Measurements from ENCODE around the gene SH3RF3.
"Not testable (repeated sequence)": the region's sequence is repeated elsewhere in the genome, so short reads cannot be mapped to it uniquely, and the experiment has no call there.

The SH3RF3 gene

DNA sequence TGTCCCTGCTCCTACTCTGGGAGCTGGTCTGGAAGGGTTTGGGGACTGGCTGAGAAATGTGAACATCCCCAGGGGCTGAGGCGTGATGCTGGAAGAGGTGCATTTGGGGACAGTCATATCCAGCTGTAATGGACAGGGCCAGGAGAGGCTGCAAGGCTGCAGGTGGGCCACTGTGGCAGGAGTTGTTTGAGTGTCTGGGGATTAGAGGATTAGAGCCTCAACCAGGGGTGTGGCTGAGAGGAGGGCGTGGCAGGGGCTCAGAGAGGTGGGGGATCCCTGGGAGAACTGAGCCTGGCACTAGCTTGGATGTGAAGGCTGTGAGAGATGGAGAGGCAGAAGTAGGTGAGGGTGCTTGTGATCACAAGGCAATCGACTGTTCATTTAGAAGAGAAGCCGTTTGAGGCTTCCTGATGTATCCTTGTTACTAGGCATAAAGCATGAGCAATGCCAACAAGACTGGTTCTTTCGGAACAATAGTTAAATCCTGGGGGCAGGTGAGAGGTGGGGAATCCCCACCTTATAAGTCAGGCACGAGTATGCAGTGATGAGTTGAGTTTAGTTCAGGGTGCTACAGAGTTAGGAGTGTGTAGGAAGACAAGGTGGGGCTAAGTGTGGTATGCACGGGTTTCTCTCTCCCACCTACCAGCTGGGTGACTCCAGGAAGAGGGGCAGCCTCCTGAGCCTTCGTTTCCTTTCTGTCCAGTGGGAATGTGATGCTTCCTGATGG is 31.9 kb downstream of the SH3RF3 start:
- DNase-seq = no peak

GRCh38 chr2:109162367-109162766 is 33.4 kb downstream of the SH3RF3 start:
- not testable (repeated sequence) for DNase-seq

- no peak for DNase-seq
These were observed 34.0 kb downstream of the SH3RF3 start for GRCh38 chr2:109162999-109163398.

DNA sequence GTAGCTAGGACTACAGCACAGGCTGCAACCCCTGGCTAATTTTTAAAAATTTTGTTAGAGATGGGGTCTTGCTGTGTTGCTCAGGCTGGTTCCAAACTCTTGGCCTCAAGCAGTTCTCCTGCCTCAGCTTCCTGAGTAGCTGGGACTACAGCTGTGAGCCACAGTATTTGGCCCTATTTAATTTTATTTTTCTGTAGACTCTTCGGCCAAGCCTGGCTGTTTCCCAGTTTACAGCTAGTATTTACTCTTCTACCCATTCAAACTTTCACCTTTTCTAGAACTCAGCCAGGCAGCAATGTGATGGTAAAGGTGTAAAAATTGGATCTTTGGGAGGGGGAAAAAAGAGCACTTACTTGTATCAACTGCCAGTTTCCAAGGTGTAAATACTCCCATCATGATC is 35.3 kb downstream of the SH3RF3 start:
- DNase-seq = no peak

GRCh38 chr2:109164739-109165221 is 35.8 kb downstream of the SH3RF3 start:
- DNase-seq = no peak

GRCh38 chr2:109166811-109167210 is 37.8 kb downstream of the SH3RF3 start:
- DNase-seq = no peak

DNA sequence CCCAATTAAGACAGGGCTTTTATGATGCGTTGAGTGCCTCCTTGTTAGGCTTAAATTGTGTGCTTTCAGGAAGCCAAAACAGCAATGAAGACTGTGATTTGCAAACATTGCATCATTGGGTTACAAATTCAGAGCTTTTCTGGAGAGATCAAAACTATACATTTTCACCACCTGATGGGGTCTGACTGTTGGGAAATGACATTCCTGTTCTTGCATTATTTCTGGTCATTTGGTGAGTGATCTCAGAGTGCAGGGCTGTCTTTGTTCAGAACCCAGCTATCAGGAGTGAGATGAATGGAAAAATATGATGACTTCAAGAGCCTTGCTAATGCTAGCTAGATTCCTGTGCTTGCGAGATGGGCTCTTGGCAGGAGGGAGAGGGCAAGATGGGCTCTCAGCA is 39.1 kb downstream of the SH3RF3 start:
- DNase-seq = no peak

- no peak for DNase-seq
These were observed 39.7 kb downstream of the SH3RF3 start for GRCh38 chr2:109168716-109169115.

DNA sequence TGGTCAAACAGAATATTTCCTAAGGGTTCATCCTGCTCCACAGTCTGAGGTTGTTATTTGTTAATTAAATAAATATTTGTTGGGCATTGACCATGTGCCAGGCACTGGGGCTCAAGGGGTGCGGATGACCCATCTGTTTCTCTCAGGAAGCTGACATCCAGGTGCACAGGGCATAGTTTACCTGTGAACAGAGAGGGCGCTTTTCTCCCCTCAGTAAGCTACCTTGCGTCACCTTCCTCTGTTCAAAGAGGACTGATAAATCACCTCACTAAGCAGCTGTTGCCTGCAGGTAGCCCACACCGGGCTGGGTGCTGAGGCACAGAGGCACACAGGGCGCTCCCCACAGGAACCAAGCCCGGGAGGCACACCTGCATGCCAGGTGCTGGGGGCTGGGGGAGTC is 41.6 kb downstream of the SH3RF3 start:
- DNase-seq = no peak

DNA sequence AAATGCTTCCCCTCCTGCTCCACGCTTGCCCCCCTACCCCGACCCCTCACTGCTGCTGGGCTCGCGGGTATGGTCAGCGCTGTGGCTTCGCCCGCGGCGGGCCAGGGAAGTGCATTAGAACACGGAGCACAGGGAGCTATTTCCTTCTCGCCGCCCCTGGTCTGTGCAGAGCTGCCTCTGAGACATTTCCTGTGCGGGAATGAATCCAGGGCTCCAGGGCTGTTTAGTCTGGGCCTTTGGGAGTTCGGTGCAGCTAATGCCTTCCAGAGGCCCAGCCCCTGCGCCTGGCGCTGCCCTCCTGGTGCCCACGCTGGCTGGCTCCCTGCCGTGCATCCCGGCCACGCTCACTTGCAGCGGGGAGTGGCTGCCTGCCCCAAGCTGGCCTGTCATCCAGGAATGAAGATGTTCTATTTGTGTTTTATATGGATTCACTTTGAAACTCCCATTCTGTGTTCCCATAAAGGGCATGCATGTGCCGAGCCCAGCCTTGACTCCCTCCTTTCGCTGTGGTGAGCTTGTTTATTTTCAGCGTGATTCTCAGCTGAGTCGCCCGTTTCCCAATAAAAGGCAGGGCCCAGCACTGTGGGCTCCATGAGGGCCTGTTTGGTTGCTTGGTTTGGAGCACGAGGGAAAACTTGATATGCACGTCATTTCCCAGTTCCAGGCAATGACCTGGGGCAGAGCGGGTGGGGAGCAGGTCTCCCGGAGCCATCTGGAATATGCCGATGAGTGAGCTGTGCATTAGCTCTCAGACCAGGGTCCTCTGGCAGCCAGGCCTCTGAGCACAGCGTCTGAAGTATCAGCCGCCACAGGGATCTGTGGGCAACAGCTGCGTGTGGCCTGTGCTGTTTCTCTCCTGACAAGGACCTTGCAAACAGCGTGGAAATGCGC is 42.7 kb downstream of the SH3RF3 start:
- DNase-seq = no peak

GRCh38 chr2:109172556-109173105 is 43.6 kb downstream of the SH3RF3 start:
- no peak for DNase-seq

DNA sequence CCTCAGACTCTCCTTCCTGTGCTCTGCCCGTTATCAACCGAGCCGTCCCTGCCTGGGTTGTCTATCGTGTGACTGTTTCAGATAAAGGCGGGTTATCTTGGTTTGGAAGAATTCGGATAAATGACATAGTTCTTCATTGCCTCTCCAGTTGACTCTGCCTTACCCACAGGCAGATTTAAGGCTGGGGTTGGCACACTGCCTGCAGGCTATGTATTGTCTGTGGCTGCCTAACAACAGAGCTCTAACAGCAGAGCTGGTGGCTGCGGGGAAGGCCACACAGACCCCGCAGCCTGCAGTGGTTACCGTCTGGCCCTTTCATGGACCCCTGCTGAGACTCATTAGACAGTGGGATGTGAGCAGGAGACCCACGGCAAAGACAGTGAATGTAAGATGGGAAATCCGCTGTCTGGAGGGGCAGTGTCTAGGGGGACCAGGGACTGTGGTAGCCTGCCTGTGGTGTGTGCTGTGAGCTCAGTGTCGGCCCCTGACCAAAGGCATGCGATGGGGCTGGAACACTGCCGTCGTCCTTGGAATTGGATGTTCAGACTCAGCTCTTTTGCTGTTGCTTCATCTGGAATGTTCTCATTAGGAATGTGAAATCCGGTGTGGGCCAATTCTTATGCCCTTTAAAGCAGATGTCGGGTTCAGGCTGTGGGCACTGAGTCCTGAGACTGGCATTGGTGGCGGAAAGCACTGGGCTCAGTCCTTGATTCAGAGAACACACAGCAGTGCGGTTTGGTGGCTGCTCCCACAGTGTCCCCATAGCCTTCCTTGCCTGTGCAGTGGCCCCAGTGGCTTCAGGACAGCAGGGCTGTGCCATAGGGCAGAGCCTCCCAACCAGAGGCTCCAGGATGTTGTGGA is 44.5 kb downstream of the SH3RF3 start:
- DNase-seq = peak; percentile 91

GRCh38 chr2:109174214-109174613 is 45.2 kb downstream of the SH3RF3 start:
- no peak for DNase-seq

DNA sequence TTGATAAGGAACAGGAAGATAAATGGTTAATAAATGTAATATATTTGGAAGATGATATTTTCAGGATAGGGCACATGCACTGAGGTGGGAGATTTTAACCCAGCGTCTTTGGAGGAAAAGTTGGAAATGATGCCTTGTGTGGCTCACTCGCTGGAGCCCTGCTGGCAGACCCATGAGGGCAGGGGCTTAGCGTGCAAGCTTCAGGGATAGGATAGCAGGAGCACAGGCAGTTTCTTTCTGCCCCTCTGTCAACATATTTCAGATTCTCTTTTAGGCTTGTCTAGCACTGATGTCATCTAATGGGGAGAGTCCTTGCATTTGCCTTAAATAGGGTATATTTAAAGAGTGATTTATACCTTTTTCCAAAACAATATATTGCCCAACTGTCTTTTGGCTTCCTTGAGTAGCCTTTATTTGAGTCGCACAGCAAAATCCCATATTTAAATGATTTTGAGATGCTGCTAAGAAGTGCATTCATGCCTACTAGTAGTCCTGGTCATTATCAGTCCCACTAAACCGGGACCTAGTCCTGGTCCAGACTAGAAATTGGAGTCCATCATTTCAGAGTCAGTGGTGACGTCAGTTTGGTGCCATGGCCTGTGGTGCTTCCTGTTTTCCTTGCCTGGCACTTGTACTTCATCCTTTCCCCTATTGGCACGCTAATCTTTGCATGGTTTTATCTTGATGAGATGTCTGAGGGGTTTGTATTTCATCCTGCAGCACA is 45.8 kb downstream of the SH3RF3 start:
- no peak for DNase-seq

DNA sequence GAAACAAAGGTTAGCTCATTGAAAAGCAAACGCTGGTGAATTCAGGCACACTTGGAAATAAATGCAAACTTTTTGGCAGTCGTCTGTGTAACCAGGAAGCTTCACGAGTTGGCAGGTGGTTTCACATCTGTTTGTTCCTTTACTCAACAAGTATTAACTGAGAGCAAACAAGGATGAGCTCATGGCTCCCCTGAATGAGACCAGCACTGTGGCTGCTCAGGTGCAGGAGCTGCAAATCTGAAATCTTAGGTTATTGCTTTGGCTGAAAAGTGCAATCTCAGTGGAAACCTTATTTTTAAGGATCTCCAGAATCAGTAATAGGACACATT is 46.3 kb downstream of the SH3RF3 start:
- no peak for DNase-seq

DNA sequence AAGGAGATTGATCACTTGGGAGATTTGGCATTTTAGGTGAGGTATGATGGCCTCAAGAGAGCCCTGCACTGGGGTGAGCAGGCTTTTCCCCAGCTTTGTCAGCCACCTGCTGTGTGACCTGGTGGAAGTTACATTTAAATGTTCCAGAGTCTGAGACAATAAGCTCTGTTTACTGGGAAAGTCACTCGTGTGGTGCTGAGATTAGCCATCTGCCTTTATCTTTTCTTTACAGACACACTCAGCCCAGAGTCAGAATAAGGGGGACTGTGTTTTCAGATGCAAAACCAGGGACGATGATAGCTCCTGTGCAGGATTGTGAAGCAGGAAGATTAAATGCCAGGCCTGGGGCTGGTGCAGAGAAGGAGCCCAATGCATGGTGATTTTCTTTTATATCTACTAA is 47.9 kb downstream of the SH3RF3 start:
- peak; percentile 73 for DNase-seq

- DNase-seq = no peak
These were observed 48.6 kb downstream of the SH3RF3 start for GRCh38 chr2:109177635-109178034.

- no peak for DNase-seq
These were observed 50.0 kb downstream of the SH3RF3 start for GRCh38 chr2:109178968-109179367.

DNA sequence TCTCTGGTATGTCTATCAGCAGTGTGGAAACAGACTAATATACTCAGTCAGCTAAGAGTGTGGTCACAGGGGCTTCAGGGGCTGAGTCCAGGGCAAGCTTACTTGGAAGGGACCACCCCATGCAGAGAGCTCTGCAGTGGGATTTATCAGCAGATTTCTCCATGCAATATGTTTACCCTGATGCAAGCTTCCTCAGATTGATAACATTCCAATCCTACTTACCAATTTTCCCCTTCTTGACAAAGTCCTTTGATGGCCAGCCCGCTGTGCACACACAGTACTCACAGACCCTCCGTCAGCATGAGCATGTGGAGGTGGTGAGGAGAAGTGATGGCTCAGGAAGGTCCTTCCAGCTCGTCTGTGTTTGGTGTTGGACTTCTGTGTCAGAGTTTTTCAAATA is 51.8 kb downstream of the SH3RF3 start:
- DNase-seq = no peak

DNA sequence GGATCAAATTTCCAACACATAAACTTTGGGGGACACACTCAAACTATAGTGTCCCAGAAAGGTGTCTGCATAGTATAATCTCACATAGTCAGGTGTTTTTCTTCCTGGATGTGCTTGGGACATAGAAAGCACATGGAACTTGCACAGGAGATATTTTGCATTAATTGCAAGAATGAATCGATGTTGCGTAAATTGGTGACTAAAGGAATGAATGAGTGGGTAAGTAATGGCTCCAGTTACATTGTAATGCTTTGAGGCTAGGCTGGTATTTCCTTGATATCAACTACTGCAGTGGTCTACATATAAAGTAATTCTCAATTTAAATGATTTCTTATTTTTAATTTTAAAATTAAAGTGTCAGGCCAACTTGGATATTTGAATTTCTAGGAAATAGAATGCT is 53.4 kb downstream of the SH3RF3 start:
- no peak for DNase-seq

DNA sequence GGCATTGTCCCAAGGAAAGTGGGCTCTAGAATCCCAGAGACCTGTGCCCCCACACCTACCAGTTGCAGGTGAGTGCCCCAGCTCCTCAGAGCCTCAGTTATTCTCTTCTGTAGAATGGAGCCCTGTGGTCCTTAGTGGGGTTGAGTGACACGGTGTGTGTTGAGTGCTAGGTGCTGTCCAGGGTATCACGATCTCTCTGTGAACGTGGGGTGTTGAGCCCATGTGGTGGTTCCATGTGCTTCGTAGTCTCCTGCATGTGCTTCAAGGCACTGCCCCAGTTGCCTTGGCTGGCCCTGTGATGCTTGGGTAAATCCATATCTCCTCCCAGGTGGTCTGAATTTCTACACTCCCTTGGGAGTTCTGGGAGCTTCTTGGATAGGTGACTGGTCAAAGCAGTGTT is 54.9 kb downstream of the SH3RF3 start:
- no peak for DNase-seq

DNA sequence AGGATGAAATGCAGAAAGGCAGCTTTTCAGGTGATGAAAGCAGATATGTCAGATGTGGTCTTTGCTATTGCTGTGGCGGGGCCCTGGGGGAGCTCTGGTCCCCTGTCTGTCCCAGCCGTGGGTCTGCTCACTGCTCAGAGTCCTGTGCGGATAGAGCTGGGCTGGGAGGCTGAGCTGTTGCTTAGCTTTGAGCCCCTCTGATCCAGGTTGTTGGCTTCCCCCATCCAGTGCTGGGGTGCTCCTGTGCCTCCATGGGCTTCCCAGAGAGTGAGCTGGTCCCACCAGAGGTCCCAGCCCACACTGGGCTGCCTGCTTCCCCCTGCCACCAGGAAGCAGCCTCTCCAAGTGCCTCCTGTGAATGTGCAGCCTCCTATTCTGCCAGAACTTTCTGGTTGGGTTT is 55.4 kb downstream of the SH3RF3 start:
- no peak for DNase-seq

All from OCI-M1 (cell line).